Hippocampal formation (tissue), 2 donors: ENCODE data around the gene PPM1L.

ENCODE experiments used
- DNase-seq, 2 donors: peaks; one replicate each; lab custom pipeline; 2025; lab: John Stamatoyannopoulos, UW

Gene PPM1L

DNA sequence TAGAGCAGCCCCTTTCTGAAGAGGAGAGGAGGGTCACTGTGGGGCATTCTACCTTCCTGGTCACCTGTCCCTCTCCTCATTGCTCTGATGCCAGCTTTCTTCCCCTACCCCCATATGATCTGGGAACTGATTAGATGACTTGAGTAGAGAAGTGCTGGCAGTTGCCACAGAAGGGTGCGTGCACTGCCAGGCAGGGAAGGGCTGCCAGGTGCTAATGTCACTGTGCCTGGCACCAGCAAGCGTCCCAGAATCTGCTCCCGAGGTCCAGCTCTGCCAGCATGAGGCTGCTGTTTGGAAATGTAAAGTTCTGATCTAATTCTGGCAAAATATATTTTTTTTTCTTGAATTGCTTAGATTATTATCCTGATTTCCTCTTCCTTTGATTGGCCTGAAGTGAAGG is 52.8 kb downstream of the PPM1L start:
- no peak for DNase-seq

DNA sequence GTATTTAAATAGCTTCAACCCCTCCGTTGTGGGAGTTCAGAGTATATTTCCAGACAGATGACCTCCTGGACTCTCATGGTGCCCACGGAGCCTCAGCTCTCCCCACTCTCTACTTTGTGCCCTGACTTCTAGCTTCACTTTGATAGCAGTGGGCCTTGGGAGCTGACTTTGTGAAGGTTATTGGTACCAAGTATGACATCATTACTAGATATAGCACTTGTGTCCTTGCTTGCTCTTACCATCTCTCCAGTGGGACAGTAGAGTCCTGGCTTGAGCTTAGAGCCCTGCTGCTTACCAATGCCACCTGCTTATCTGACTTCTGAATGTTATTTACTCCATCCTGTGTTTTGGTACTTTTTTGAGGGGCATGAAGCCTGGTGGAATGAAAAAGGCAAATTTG is 53.4 kb downstream of the PPM1L start:
- DNase-seq = no peak

DNA sequence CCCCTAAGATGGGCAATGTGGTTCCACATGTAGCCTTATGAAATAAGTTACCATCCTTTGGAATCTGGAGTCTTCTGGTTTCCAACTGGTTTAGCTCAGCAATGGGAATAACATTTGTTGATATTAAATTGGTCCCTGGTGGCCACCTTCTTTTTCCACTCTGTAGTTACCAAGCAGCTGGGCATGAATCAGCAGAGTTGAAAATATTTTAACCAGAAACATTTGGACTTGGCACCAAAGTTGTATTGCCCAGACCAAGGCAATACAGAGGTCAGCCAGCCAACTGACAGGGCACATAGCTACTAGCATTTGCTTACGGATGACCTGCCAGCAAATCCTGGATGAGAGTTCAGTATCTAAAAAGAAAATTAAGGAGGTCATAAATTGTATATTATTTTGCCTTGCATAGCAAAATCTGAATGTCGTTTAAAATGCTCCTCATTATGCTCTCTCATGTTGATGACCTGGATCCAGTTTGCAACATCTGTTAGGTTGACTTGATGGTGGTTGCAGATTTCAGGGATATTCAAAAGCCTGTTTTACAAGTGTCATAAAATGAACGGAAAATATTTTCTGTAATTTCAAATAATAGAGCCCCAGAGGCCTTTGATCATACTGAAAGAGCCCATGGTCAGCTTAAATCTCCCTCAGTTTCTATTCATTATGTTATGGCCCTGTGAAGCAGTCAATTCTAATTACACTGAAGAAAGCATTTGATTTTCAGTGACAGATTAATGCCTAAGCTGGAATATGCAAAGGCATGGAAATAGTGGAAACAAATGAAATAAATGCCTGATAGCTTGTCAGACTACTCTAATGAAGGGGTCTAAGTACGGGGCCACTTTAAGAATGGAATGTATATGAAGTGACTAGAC is 54.6 kb downstream of the PPM1L start:
- DNase-seq = no peak

DNA sequence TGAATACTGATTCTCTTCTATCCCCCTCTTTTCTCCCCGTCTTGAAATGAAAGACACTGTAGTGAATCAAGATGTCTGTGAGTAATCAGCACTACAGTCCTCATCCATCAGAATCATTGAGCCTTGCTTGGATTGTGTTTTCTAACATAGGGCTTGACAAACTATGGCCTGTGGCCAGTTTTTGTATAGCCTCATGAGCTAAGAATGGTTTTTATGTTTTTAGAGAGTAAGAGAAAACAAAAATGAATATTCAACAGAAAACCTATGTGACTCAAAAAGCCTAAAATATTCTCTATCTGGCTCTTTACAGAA is 55.2 kb downstream of the PPM1L start:
- DNase-seq = no peak

DNA sequence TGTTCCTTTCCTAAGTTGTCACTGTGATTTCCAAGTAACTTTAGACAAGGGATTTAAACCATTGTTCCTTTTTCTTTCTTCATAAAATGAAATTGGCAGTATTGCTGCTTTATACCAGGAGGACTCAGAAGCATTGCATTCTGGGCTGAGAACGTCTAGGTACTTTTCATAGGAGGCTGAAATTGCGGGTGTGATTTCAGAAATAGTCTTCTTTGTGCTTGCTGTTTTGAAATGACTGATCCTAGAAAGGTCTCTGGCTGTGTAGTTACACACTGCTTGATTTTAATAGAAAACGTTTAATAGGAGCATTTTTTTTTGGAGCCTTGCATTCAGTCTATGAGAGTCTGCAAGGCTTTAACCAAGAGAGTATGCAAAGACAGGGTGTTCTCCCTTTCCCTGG is 56.3 kb downstream of the PPM1L start:
- no peak for DNase-seq

DNA sequence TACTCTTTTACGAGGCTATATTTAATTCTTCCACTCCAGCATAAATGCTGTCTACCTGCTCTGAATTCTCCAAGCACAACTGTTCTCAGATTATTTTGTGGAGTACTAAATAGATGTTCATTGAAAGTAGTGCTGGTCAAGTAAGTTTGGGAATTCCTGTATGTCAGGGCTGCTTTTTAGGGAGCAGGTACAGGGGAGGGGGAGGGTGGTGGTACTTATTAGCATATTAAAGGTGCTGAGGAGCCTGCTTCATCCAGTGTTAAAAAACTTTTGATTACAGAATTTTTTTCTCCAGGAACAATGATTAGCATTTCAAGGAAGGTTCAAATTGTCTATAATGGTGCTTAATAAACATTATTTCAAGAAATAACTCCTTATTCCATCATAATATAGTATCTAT is 59.2 kb downstream of the PPM1L start:
- DNase-seq = no peak

DNA sequence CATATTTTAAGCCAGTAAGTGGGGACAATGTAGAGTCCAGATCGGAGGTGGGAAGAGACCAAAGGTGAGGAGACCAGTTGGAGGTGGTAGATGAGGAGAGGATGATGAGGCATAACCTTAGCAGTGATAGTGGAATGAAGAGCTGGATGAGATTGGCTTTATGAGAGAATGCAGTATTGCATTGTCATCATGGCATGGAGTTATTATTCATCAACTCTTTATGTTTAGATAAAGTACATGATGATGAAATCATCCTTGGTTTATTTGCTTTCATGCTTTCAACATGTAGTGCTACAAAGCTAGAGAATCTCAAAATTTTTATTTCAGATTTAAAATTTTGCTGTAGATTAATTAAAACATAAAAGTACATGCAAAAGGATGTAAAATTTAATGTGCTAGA is 64.0 kb downstream of the PPM1L start:
- no peak for DNase-seq

DNA sequence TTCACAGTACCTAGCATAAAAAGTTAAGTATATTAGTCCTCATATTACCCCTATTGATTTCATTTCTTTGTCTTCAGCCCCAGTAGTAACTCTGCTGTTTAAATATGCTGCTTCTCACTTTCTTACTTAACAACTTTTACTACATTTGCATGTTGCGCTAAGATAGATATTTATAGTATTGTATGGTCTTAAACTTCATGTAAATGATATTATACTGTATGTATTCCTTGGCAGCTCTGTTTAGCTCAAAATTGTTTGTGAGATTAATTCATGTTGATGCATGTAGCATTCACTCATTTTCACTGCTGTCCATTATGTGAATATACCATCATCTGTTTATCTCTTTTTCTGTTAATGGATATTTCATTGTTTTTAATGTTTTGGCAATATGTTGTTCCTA is 64.4 kb downstream of the PPM1L start:
- DNase-seq = no peak

DNA sequence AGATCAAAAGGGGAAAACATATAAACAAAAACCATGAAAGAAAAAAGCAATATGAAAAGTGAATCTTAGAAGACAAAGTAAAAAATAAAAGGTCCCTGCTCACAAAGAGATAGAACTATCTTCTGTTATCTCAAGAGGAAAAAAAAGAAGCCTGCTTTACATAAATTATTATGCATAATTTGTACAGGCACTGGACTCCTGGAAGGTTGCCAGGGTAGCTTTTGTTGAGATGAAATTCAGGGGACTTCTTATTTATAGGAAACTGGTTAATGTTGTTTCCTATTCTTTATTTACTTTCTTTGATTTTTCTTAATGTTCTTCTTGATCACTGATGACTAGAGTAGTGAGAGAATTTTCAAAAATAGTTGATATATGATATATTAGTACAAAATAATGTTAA is 66.9 kb downstream of the PPM1L start:
- DNase-seq = no peak

DNA sequence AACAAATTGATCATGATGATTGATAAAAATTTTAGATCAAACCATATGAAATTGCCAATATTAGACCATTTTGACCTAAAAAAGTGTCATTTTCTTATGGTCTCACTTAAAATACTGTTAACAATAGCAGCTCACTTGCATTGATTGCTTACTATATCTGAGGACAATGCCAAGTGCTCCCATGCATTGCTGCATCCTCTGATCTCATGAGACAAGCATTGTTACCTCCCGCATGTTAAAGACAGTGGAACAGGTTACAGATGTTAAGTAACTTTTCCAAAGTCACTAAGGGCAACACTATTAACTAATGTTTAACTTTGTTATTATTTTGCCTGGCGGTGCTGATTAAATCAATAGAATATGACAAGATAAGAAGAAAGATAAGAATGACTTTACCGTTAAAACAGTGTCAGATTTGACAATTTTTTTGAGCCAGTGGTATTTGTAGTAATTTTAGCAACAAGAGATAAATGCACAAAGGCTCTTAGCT is 69.3 kb downstream of the PPM1L start:
- no peak for DNase-seq

DNA sequence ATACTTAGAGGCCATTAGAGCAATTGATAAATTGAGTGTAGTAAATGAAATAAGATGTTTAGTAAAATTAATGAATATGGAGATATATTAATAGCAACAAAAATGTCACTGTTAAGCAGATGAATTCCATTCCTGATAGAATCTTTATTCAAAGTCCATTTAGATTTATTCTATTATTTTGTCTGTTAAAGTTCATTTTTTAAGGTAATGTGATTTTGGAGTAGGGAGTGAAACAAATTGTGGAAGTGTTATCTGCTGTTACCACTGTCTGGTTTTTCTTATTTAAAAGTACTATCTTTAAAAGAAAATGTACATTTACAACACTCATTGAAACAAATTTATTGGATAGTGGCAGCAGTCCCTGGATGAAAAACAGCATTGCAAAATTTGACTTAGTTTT is 70.4 kb downstream of the PPM1L start:
- DNase-seq = no peak

DNA sequence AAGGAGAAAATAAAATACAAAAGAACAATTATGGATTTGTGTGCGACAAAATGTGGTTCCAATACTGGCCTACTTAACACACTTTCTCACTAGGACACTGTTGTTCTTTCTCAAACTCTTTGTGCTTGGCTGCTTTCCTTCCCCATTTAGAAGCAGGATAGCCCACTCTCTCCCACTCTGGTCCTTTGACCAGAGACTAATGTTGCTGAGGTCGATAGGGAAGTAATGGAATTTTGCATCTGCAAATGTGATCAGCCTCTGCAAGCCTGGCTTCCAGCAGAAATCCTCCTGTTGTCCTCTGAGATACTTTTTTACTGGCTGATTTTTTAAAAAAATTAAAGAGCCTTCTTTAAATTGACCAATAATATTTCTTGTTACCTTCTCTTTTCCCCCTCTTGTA is 71.0 kb downstream of the PPM1L start:
- DNase-seq = no peak

DNA sequence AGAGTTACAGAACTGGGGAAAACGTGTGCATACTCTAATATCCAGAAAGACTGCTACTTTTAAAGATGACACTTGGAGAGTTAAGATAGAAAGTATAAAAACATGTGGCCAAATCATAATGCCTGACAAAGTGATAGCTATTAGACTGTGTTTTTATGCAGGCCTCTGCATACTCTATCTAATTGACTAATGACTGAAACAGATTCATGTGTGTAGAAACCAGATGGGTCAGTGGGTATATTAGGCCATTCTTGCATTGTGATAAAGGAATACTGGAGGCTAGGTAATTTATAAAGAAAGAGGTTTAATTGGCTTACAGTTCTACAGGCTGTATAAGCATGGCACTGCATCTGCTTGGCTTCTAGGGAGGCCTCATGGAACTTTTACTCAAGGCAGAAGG is 71.5 kb downstream of the PPM1L start:
- no peak for DNase-seq

DNA sequence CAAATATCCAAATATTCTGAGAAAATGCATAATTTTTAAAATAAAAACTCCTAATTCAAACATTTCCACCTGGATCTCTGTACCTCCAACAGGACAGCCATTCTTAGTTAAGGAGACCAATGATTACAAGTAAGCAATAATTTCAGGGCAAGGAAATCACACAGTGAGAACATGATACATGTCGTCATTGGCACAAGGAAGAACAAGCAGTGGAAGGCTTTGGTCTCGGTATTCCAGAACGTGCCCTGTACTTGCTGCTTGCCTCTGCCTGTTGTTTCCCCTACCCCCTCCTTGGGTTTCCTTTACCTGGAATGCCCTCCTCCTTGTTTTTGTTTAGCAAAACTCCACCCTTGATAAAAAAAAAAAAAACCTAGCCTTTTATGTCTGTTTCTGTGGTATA is 72.8 kb downstream of the PPM1L start:
- DNase-seq = no peak

DNA sequence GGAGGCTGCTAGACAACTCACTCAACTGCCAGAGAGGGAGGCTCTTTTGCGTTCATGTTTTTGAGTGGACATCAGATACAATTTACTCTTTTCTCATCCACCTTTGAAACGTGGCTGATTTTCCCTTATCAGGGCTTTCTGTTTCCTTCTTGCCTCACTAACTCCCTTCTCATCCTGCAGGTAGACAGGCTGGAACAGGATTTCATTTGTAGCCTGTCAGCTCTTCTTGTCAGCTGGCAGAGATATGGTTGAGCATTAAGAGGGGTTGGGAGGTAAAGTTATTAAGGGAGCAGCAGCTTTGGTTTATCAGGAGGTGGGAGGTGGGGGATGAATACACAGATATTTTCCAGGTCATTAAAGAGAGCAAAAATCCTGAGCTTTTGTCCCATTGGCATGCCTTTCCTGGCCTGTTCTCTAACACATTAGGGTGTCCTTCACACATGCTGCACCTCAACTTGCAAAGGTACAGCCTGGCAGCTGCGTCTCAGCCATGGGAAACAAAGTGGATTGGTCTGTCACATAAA is 73.5 kb downstream of the PPM1L start:
- DNase-seq = no peak

DNA sequence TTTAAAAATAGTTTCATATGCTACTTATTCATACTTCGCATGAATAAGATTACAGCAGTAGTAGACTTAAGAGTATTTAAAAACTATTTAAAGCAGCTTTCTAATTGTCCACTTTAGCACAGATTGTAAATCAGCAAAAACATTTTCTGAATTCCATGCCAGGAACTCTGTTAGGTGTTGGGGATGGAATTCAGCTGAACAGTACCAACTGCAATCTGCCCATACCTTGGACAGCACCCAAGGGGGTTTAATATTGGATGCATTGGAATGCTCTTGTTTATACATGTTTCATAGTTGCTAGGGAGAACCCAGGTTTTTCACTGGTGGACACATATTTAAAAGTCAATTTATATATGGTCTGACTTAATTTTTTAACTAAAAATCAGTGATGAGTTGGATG is 74.8 kb downstream of the PPM1L start:
- no peak for DNase-seq

DNA sequence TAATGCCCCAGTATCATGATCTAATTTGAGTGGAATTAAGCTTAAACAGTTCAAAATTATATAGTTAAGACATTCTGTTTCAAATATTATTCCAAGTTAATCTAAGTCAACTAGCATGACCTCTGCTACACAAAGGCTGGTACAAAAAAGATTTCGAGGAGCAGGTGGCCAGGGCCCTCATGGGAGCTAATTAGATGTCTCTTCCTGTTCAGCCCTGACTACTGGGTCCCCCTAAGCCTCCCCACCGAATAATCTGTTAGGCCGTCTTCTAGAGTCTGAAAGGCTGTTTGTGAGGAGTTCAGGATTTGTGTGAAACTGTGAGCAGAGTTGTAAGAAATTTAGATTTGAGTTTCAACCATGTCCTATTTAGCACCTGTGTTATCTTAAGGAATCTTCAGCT is 75.4 kb downstream of the PPM1L start:
- DNase-seq = no peak

DNA sequence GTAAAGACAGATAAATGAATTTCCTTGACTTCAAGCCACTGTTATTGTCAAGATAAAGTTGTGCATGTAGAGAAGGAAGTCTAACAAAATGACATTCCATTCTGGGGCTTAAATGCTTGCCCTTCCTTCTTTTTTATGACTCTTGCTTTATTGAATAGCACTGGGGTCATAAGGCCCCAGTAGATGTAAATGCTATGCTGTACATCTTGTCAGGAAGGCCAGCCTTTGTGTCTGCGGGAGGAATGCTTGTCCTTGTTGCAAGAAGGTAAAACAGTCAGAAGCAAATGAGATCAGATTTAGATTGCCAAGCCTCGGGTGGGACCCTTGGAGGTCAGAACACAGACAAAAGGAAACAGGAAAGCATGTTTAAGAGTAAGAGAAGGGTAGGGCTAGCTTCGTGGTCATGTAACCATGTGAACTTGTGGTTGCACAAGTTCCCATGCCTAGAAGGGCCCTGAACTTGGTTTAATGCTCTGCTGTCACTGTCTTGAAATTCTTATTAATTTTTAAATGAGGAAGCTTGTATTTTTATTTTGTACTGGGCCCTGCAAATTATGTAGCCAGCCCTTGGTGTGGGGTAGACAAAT is 81.5 kb downstream of the PPM1L start:
- no peak for DNase-seq

DNA sequence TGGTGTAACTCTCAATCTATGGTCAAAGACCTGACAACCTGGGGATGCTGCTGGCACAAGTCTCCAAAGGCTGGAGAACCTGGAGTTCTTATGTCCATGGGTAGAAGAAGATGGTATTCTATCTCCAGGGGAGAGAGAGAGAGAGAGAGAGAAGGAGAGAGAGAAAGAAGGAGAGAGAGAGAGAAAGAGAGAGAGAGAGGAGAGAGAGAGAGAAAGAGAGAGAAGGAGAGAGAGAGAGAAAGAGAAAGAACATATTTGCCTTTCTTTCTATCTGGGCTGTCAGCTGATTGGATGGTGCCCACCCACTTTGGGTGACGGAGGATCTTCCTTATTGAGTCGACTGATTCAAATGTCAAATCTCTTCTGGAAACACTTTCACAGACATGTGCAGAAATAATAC is 84.6 kb downstream of the PPM1L start:
- DNase-seq = no peak

DNA sequence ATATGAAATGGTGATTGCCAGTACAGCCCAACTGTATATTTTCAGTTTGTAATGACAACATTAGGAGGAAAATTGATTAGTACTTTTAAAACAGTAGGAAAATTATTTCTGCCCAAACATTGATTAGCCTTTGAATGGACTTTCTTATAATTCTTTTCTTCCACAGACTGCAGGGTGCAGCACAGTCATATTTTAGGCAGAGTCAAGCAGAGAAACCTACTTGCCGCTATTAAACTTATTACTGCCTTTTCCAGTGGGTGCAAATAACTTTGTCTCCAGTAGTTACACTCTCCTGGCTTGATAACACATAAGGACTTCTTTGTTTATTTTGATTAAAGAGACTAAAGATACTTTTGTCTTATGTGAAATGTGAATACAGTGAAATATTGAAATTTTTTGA is 85.4 kb downstream of the PPM1L start:
- no peak for DNase-seq

DNA sequence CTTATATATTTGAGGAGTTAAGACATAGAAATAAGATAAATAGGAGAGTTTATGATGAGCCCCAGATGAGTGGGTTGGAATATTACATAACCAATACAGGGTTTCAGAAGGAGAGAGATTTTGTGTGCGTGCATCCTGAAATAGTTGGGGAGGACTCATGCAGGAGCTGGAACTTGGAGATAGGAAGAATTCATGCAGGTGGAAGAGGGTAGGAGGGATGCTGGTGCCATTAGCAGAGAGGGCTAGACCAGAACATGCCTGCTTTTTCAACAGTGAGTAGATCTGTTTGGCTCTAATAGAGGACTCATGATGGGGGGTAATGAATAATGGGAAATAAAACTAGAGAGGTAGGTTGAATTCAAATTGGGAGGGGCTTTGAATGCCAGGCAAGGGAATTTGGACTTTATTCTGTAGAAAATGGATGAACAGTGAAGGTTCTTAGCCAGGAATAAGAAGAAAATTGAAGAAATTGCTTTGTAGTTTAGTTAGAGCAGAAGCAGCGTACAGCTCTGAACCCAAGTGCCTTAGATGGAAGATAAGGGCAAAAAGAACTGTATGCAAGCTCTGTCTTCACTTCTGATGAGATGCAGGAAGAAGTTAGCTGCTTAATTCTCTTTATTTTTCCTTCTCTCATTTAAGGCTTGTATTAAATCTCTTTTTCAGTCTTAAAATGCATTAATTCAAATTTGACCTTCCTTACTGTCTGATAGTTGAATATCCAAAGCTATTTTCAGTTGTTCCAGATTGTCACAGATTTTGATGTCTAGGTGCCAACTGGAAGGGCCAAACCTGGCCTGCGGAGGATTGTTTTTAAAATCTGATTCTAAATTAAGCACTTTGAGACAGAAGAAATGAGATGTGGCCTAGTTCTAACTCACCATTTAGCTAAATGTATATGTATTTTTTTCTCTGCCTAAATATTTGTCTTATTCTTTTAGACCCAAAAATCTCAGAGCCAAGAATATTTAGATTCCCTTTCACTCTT is 86.3 kb downstream of the PPM1L start:
- no peak for DNase-seq

DNA sequence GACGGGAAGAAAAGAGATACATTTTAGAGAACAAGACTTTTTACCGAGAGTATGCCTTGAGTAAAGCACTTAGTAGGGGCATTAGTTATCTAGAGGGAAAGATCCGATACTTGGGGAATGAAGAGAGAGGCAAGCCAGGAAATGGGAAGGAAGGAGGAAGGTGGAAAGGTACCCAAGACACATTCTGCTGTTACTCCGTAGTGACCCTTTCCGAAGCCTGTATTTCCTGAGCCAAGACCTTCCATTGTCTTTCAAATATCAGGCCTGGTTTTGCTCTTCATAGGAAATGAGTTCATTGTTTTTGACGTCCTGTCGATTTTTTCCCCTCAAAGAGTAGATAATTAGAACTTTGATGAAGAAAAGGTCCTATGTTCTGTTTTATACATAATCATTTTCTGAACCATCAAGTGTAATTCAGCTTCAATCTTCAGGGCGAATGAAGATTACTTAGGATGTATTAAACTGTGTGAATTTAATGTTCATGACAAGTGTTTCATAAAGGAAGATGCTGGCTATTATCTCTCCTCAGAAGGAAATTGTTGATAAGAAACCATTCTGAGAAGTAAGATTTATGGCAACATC is 95.7 kb downstream of the PPM1L start:
- no peak for DNase-seq
